Measurements from ENCODE around the gene MTREX.

- TF ChIP-seq, protein P1, sequence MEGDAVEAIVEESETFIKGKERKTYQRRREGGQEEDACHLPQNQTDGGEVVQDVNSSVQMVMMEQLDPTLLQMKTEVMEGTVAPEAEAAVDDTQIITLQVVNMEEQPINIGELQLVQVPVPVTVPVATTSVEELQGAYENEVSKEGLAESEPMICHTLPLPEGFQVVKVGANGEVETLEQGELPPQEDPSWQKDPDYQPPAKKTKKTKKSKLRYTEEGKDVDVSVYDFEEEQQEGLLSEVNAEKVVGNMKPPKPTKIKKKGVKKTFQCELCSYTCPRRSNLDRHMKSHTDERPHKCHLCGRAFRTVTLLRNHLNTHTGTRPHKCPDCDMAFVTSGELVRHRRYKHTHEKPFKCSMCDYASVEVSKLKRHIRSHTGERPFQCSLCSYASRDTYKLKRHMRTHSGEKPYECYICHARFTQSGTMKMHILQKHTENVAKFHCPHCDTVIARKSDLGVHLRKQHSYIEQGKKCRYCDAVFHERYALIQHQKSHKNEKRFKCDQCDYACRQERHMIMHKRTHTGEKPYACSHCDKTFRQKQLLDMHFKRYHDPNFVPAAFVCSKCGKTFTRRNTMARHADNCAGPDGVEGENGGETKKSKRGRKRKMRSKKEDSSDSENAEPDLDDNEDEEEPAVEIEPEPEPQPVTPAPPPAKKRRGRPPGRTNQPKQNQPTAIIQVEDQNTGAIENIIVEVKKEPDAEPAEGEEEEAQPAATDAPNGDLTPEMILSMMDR (IDR thresholded peaks at IDR 0.05; ENCODE audit: low read depth, low read length, poor library complexity, severe bottlenecking) = no peak
- no peak for TF ChIP-seq EZH2phosphoT487 (IDR thresholded peaks at IDR 0.05; ENCODE audit: borderline replicate concordance, low read length)
These were observed 18.0 kb upstream of the MTREX start for GRCh38 chr5:55289808-55290207.
